Mucosa of descending colon (tissue), 3 donors: ENCODE results near the gene RAMP3. TPM values are rescaled to one million over a fixed set of nuclear protein-coding genes. Genes with fewer than 3 reads are reported as not detected.

Source experiments
- ATAC-seq: fragments of 200-7000 bp; cut with Tn5 transposase; one replicate; pipeline ENCODE4 v1.9.1; 2020; ENCODE audit warnings: mild to moderate bottlenecking, moderate library complexity
- DNase-seq, 3 donors: peaks; one replicate each; pipeline ENCODE4 v3.0.0-alpha.2; 2020
- H3K36me3 ChIP-seq: fragments of 200-600 bp; one replicate; pipeline ENCODE4 v1.8.0; 2021; ENCODE audit warnings: low read depth, mild to moderate bottlenecking
- H3K4me1 ChIP-seq: fragments of 200-600 bp; one replicate; pipeline ENCODE4 v1.8.0; 2021; ENCODE audit warnings: low read depth, mild to moderate bottlenecking
- H3K4me3 ChIP-seq: fragments of 200-600 bp; one replicate; pipeline ENCODE4 v1.8.0; 2021; ENCODE audit warnings: mild to moderate bottlenecking
- H3K9me3 ChIP-seq: fragments of 200-600 bp; one replicate; pipeline ENCODE4 v1.8.0; 2021; ENCODE audit warnings: mild to moderate bottlenecking
- CTCF ChIP-seq: fragments of 200-600 bp; IDR thresholded peaks from one replicate; pipeline ENCODE4 v1.8.0; 2022; ENCODE audit warnings: antibody characterized with exemption, mild to moderate bottlenecking
- intact Hi-C, 2 donors: fragments of 100-400 bp; cut with DNase I in 1 of 2; cut with micrococcal nuclease in 1 of 2; formaldehyde crosslinking; loops; one replicate each; pipeline versions ENCODE4 v1.11.0 to v1.11.1; 2022; cut with DNase I, micrococcal nuclease
- total RNA-seq, 3 donors: library from RNA; stranded (reverse); fragmentation: NEBNext Ultra II Directional in 2 of 3; extraction: Animal tissue kit (Norgen Biotek cat#: 25700) in 2 of 3; gene quantifications; one replicate each; pipeline versions ENCODE4 v1.2.1 to v1.2.4, GENCODE V29; 2021 to 2023
- donor health status: DM: no; HTN: no; CAD: no; lungs with moderate emphysema.
- donor health status: DM: no; HTN: no; CAD: no.
- donor health status: DM: no; HTN: yes; CAD: no.

The RAMP3 gene
- total RNA-seq, 3 donors from 2014 or later = 5.4 to 13.5 (median 9.0) TPM

DNA sequence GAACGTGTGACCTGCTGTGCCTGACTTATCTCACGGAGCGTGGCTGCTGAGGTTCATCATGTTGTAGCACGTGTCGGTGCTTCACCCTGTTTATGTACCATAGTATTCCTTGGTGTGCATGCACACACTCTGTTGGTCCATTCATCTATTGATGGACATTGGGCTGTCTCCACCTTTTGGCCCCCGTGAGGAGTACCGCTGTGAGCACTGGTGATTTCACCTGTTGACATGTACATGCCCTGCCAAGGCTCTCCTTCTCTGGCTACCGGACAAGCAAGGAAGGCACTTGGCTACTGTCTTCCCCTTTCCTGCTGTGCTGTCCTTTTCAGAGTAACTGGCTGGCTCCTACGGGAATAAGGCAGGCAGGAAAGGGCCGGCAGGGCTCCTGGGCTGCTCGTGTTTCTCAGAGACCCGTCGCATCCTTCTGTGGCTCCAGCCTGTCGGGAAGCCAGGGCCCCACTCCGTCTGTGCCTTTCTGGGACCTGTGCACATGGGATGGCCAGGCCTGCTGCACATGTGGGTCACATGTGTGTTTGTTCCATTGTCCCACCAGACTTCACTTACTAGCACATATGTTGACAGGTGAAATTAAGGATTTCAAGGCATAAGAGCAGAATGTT, 28.3 kb upstream of the RAMP3 start:
- no peaks in the 10 kb centered on the region for H3K4me1 ChIP-seq
- H3K36me3 ChIP-seq = no peaks in the 10 kb centered on the region
- TF ChIP-seq CTCF = no peak
- H3K9me3 ChIP-seq = no peaks in the 10 kb centered on the region
- ATAC-seq (no peak), DNase-seq (no peak)
- intact Hi-C loops = loop anchor here in 1 of 2 donors (10.0 kb wide), 1 partner anchor 274 kb away; no protein-coding TSS in a partner anchor
- H3K4me3 ChIP-seq = no peak overlapping the region

DNA sequence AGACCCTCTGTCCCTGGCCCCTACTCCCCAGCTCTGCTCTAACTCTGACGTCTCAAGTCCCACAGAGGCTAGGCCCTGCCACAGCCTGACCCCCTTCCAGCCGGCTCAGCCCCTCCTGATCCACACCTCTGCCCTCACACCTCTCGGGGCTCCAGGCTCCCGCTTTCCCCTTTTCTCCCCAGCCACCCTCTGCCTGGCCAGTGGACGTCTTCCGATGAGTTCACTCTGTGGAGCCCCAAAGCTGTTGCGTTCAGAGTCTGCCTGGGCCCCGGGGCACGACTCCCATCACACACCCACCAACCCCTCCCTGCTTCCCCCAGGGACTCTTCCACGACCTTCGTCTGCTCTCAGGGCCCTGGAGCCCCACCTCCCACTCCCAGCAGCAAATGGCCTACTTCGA, 27.7 kb upstream of the RAMP3 start:
- DNase-seq = no peak
- no peaks in the 10 kb centered on the region for H3K9me3 ChIP-seq
- no peak for ATAC-seq
- H3K36me3 ChIP-seq = no peaks in the 10 kb centered on the region
- no peak for TF ChIP-seq CTCF
- H3K4me1 ChIP-seq = no peaks in the 10 kb centered on the region
- H3K4me3 ChIP-seq = no peak overlapping the region
- intact Hi-C loops = loop anchor here in 1 of 2 donors (10.0 kb wide), 1 partner anchor 275 kb away; no protein-coding TSS in a partner anchor

- no peak for TF ChIP-seq CTCF
- Histone ChIP-seq H3K4me3 (no peak overlapping the region), H3K4me1 (no peaks in the 10 kb centered on the region), H3K36me3 (no peaks in the 10 kb centered on the region), H3K9me3 (no peaks in the 10 kb centered on the region)
- no peak for DNase-seq
- no peak for ATAC-seq
- intact Hi-C loops = no loop called here
Measured at GRCh38 chr7:45130910-45131309, 26.7 kb upstream of the RAMP3 start.

GRCh38 chr7:45131891-45132290, 25.7 kb upstream of the RAMP3 start:
- intact Hi-C loops = no loop called here
- H3K4me1 ChIP-seq = peaks cover 3% of the 10 kb centered on the region
- H3K4me3 ChIP-seq = no peak overlapping the region
- H3K36me3 ChIP-seq = no peaks in the 10 kb centered on the region
- DNase-seq (no peak), ATAC-seq (no peak)
- no peaks in the 10 kb centered on the region for H3K9me3 ChIP-seq
- no peak for TF ChIP-seq CTCF

DNA sequence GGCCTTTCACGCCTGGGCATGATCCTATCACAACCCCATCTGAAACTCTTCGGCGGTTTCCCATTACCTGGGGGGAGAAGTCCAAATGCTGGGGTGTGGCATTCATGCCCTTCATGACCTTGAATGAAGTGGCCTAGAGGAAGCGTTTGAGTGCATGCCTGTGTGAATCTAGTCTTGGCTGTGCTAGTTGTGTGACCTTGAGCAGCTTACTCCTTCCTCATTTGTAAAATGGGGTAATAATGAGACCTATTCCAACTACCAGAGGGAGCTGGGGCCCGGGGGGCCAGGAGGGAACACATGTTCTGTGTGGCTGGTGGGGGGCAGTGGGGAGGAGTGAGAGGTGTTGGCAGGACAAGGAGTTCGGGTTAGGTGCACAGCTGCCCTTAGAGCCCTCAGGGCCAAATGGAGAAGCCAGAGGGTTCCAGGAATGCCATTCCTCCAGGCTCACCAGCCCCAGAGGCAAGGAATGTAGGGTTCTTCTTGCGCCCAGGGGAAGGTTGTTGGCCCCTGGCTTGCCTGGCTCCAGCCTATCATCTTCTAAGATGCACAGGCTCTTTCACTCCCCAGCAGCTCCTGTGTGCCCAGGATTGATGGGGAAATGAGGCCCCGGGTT, 24.8 kb upstream of the RAMP3 start:
- ATAC-seq = no peak
- intact Hi-C loops = no loop called here
- no peak for TF ChIP-seq CTCF
- Histone ChIP-seq H3K4me3 (no peak overlapping the region), H3K9me3 (no peaks in the 10 kb centered on the region), H3K4me1 (peaks cover 3% of the 10 kb centered on the region), H3K36me3 (no peaks in the 10 kb centered on the region)
- no peak for DNase-seq
